Measurements from ENCODE around the gene TRAF3.

The TRAF3 gene

GRCh38 chr14:102776761-102777710, at the start of gene TRAF3:
Gene TRAF3 (plus strand): TSS chr14:102777449. CDS start chr14:102870202, 92,753 bp downstream.
- DNase-seq = peak; percentile 73

GRCh38 chr14:102728501-102728900, 48.7 kb upstream of the TRAF3 start:
- no peak for DNase-seq

GRCh38 chr14:102729268-102729667, 48.0 kb upstream of the TRAF3 start:
- no peak for DNase-seq

- DNase-seq = no peak
Measured at GRCh38 chr14:102729825-102730224, 47.4 kb upstream of the TRAF3 start.

GRCh38 chr14:102731101-102731870, 46.0 kb upstream of the TRAF3 start:
- no peak for DNase-seq

GRCh38 chr14:102731871-102732800, 45.1 kb upstream of the TRAF3 start:
- no peak for DNase-seq

- no peak for DNase-seq
Measured at GRCh38 chr14:102732924-102733323, 44.3 kb upstream of the TRAF3 start.

- DNase-seq = no peak
Measured at GRCh38 chr14:102733326-102733725, 43.9 kb upstream of the TRAF3 start.

GRCh38 chr14:102734436-102734835, 42.8 kb upstream of the TRAF3 start:
- no peak for DNase-seq

- no peak for DNase-seq
Measured at GRCh38 chr14:102736956-102737355, 40.3 kb upstream of the TRAF3 start.

GRCh38 chr14:102737402-102738372, 39.6 kb upstream of the TRAF3 start:
- DNase-seq = no peak

GRCh38 chr14:102738373-102739189, 38.7 kb upstream of the TRAF3 start:
- no peak for DNase-seq

GRCh38 chr14:102739190-102739469, 38.1 kb upstream of the TRAF3 start:
- no peak for DNase-seq

- no peak for DNase-seq
Measured at GRCh38 chr14:102746634-102747438, 30.4 kb upstream of the TRAF3 start.

- DNase-seq = no peak
Measured at GRCh38 chr14:102748806-102749205, 28.4 kb upstream of the TRAF3 start.

- no peak for DNase-seq
Measured at GRCh38 chr14:102749393-102750305, 27.6 kb upstream of the TRAF3 start.

- DNase-seq = no peak
Measured at GRCh38 chr14:102750376-102750775, 26.9 kb upstream of the TRAF3 start.

GRCh38 chr14:102751088-102751487, 26.2 kb upstream of the TRAF3 start:
- DNase-seq = no peak

All from right forelimb (tissue), 1 donor.